CD4-positive, alpha-beta T cell treated with Interleukin-6 for 4 hours (primary cell): ENCODE data around the gene PKP3.
"Not testable (repeated sequence)": the region's sequence is repeated elsewhere in the genome, so short reads cannot be mapped to it uniquely, and the experiment has no call there.

Source experiments
- DNase-seq: peaks from one replicate; pipeline ENCODE4 v3.0.0-alpha.2; 2020; ENCODE audit warnings: mixed read lengths

The PKP3 gene

DNA sequence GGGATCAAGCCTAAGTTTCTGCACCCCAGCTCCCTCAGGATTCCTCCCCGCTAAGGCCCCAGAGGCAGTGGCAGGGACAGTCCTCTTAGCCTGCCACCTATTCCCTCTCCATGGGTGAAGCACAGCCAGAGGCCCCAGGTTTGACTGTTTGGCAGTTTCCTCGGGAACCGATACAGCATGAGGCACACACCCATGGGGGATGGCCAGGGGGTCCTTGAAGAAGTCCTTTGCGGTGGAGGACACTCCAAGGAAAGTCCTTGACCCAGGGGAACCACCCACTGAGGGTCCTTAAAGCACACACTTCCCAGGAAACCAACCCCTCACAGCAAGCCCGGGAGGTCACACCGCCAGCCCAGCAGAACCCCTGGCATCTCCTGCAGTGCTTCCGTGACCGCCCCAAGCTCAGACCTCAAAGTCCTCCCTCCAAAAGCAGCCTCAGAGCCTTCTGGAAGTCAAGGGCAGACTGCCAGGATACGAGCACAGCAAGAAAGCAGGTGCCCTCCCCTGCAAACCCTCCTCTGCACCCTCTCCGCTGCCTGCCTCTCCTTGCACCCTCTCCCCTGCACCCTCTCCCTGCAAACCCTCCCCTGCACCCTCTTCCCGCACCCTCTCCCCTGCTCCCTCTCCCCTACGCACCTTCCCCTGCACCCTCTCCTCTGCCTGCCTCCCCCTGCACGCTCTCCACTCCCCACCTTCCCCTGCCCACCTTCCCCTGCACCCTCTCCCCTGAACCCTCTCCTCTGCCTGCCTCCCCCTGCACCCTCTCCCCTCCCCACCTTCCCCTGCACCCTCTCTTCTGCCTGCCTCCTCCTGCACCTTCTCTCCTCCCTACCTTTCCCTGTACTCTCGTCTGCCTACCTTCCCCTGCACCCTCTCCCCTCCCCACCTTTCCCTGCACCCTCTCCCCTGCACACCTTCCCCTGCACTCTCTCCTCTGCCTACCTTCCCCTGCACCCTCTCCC is 19.4 kb downstream of the PKP3 start:
- peak; percentile 56 for DNase-seq

DNA sequence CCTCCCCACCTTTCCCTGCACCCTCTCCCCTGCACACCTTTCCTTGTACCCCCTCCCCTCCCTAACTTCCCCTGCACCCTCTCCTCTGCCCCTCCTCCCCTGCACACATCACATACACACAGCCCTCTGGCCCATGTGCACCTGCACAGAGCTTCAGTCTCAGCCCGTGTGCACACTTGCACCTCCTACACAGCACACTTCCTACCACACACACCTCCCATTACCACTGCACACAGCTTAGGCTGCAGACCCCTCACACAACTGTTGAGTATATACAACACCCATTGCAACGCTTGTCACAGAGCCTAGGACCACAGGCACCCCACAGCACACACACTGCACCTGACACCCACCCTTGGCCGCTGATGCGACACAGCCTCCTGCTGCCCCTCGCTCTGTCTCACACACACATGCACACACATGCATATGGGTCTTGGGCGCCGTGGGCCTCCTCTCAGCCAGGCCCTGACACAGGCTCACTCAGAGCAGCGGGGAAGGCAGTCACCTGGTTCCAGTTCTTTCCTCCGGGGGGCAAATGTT is 20.4 kb downstream of the PKP3 start:
- DNase-seq: peak; percentile 31

DNA sequence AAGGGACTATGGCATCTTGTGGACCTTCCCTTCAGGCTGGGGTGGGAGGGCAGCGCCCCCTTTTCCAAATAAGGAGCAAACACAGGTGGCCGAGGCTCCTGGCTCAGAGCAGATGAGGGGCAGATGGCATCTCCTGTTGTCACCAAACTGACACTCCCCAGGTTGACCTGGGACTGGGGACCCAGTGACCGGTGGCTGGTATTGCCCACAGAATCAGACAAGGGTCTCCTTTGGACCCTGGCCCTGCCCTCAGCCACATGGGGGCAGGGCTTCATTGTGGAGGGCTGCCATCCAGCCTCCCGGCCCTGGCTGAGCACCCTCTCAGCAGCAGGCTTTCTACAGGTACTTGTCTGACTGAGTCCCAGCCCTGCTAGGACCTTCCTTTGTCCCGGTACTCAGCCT is 21.6 kb downstream of the PKP3 start:
- DNase-seq: peak; percentile 31

GRCh38 chr11:416051-416756 is 22.2 kb downstream of the PKP3 start:
- peak; percentile 32 for DNase-seq

DNA sequence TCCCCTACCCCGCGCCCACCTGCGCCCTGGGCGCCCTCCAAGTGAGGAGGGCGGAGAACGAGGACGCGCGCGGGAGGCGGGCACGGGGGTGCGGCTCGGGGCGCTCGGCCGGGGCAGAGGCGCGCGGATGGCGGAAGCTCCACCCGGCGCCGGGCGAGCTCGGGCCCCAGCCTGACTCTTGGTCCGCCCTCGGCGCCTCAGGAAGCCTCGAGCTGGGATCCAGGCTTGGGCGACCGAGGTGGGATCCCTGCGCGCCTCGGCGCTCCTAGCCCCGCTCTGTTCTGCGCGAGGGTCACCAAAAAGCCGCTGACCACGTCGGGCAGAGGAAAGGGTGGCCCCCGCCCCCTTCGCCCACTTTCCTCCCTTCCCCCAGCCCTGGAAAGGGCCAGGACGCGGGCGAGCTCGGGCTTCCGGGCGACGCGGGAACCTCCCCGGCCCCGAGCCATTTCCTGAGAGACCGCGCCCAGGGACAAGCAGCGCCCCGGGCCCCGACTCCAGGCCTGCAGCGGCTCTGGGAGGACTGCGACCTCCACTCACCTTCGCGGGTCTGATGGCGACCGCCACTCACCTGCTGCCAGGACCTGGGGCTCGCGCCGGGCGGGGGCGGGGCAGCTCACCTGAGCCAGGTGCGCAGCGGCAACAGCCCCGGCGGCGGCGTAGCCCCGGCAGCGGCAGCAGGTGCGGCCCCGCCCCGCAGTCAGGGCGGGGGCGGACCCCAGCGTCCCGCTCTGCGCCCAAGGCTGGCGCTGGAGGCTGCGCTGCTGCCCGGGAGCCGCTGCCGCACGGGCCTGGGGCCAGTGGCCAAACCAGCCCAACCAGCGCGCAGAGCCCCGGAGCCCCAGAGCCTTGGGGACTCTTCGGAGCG is 23.0 kb downstream of the PKP3 start:
- peak; percentile 68 for DNase-seq

DNA sequence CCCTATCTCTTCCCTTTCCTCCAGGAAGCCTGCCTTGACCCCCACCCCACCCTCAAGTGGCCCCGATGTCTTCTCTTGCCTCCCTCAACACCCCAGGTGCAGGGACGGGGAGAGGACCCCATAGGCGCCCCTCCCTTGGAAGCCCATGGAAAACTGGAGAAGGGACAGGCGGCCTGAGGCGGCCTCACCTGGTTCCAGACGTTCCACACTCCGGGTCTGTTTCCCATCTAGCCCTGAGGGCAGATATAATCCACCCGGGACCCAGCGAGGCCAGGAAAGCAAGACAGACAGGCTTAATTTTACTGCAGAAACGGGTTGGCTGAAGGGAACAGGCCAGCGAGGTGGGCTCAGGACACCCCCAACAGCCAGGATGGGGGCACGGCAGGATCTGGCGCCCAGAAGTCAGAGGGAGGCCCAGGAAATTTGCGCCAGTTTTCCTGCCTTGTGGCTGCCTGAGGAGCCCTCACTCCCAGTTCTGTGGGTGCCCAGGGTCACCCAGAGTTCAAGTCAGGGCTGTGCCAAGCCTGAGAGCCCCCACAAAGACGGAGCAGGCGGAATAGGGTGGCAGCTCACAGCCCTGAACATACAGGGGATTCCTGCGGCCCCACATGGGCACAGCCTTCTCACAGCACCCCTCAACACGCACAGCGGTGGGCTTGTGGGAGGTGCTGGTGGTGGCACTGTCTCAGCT is 23.8 kb downstream of the PKP3 start:
- DNase-seq: no peak

DNA sequence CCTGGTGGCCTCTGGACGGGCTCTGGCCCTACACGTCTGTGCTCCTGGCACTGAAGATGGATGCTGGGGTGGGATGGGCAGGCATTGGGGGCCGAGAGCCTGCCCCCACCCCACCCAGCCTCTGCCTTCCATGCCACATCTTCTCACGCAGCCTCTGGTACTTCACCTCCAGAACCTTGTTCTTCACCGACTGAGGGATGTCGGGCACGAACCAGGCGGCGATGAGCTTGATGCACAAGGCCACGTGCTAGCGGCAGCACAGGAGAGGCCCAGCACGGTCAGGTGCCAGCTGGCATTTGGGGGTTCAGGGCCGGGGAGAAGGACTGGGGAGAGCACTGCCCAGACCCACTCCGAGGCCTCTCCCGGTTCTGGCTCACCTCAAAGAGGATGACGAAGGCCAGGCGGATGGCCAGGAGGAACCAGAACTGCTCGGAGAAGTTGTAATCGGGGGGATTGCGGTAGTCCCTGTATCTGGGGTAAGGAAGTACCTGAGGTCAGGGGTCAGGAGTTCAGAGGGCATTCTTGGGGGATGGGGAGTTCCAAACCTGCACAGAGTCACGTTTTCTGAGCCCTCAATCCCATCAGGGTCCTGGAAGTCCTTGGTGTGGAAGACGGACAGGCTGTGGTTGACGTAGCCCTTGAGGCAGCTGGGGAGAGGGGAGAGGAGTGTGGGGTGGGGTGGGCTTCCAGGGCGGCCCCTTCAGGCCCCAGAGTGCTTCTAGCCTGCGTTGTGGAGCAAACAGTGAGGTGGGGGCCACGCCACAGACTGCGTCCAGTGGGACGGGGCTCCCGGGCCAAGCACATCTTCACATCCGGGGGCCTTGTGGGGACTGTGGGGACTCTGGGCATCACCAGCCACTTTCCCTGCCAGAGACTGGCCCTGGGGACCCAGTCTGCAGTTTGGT is 24.6 kb downstream of the PKP3 start:
- DNase-seq: no peak

DNA sequence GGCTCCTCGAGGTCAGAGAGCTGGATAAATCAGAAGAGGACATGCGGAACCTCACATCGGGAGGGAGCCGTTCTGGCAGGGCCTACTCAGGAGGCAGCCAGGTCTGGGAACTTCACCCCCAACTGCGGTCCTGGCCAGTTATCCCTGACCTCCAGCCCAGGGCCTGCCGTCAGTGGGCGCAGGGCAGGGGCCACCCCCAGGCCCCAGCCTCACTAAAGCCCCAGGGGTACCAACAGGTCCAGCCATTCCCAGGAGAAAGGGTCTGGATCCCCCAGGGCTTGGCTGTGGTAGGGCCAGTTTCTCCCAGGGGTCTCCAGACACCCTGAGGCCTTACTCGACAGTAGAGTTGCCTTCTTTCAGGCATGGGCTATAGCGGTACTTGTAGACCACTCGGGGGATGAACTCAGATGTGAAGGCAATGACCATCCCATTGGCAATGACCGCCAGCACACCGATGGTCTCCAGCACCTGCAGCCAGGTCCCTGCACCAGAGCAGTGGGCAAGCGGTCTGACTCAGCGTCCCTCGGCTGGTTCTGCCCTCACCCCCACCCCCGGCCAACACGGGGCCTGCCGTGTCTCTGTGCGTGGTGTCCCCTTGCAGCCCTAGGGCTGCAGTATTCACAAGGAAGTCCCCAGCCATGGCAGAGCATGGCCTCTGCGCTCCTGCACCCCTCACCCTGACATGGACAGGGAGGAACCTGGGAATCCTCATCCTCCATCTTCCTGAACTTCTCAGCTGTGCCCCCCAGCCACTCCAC is 25.4 kb downstream of the PKP3 start:
- DNase-seq: no peak

- no peak for DNase-seq
These were observed 26.3 kb downstream of the PKP3 start for GRCh38 chr11:420054-420910.

DNA sequence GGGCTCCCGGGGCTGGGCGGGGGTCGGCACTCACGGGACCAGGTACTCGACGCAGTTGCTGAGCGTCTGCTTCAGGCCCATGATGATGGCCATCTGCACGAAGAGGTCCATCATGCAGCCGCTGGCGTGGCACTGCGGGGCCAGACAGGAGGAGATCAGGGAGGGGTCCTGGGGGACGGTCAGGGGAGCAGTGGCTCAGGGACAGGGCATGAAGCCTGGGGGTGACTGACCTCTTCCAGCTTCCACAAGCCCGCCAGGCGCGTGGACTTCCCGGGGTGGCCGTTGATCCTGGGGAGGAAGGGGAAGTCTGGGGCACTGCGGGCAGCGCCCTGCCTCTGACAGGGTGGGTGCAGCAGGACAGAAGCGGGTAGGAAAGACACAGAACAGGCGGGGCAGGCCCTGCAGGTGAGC is 26.9 kb downstream of the PKP3 start:
- DNase-seq: no peak

- DNase-seq: no peak
These were observed 28.2 kb downstream of the PKP3 start for GRCh38 chr11:422249-422656.

DNA sequence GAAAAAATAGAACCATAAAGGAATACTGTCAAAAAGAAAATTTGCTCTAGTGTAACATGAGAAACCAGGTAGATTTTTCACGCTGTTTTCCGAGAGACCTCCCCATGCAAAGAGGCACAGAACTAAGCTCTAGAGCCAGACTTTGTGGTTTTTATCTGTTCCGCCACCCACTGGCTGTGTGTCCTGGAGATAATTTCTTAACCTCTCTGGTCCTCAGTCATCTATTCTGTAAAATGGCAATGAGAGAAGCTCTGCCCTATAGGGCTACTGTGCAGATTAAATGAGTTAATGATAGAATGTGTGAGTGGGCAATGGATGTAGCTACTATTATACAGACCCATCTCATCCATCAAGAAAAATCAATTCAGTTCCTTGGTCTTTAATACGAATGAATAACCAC is 30.2 kb downstream of the PKP3 start:
- no peak for DNase-seq

DNA sequence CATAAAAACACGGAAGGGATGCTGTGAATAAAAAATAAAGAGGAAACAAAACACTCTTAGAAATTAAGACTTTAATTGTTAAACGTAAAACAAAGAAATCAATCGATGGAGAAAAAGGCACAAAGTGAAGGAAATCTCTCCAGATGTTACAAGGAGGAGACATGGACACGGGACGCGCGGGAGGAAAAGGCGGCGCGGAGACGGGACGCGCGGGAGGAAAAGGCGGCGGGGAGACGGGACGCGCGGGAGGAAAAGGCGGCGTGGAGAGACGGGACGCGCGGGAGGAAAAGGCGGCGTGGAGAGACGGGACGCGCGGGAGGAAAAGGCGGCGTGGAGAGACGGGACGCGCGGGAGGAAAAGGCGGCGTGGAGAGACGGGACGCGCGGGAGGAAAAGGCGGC is 30.8 kb downstream of the PKP3 start:
- DNase-seq: not testable (repeated sequence)

- no peak for DNase-seq
These were observed 31.3 kb downstream of the PKP3 start for GRCh38 chr11:425301-425700.

DNA sequence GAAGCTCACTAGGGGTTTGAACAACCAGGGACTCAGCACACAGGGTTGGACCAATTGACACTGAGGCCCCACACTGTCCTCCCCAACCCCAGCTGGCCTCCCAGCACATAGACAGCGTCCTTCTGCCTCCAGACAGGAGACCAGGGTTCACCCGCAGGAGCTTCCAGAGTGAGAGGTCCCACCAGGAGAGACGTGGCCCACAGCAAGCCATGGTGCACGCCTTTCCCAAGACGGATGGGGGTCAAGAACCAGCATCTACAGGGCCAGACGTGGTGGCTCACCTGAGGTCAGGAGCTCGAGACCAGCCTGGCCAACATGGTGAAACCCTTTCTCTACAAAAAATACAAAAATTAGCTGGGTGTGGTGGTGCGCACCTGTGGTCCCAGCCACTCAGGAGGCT is 32.8 kb downstream of the PKP3 start:
- DNase-seq: no peak

- DNase-seq: no peak
These were observed 34.3 kb downstream of the PKP3 start for GRCh38 chr11:428295-428694.

DNA sequence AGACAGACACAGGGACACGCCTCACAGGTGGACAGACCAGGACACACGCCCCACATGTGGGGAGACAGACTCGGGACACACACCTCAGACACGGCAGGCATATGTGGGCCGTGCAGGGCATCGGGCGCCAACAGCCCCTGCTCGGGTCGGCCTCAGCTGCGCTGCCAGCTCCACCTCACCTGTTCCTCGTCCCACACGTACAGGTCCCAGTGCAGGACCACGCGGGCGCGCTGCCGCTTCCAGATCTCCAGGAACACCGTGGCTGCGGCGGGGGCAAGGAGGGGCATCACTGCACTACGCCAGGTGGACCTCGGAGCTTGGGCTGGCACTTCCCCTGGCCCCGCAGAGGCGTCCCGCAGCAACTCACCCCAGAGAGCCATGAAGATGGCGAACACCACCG is 35.4 kb downstream of the PKP3 start:
- DNase-seq: no peak

DNA sequence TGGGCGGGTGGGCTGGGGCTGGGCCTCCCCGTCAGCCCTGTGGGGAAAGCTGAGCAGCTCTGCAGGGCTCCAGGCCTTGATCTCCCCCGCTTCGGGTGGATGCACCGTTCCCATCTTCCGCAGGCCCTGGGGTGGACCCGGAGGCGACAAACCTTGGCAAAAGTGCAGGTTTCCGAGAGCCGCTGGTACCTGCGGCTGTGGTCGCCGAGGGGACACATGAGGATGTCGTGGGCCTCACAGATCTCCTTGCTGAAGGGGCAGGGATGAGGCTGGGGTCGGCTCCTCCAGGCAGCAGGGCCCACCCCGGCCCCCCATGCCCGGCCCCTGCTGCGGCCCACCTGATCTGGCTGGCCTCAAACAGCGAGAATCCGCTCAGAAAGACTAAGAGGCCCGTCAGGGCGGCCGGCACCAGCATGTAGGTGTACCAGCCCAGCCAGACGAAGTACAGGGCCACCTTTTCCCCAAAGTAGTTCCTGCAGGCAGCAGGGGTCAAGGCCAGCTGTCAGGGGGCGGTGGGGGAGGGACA is 36.0 kb downstream of the PKP3 start:
- DNase-seq: no peak

- DNase-seq: no peak
These were observed 37.9 kb downstream of the PKP3 start for GRCh38 chr11:431921-432320.
